Renal cortex interstitium (tissue), 11 donors: ENCODE measurements around the gene GRM8. TPM values are rescaled to one million over a fixed set of nuclear protein-coding genes. Genes with fewer than 3 reads are reported as not detected.
A peak's percentile ranks its signal among the peaks of the same experiment; 100 is the strongest.

Source experiments
- DNase-seq, 11 donors: peaks; one replicate each; pipeline ENCODE4 v3.0.0-alpha.2; 2013; ENCODE audit warnings: low read depth in 9 of 11, low spot score in 4 of 11; ENCODE audit errors: extremely low read depth in 1 of 11
- polyA plus RNA-seq, 3 donors: library from polyadenylated mRNA; unstranded; fragments of 120-200 nt; gene quantifications; one replicate each; pipeline ENCODE4 v1.2.1, GENCODE V29; 2013; ENCODE audit not compliant: insufficient read length in 3 of 3

Gene GRM8
- polyA plus RNA-seq, 3 donors, result 8.1 to 9.4 (median 8.7) TPM

- DNase-seq, result no peak
Measured at GRCh38 chr7:127158659-127159058, 94.1 kb downstream of the GRM8 start.

GRCh38 chr7:127154958-127155357 is 97.8 kb downstream of the GRM8 start:
- DNase-seq, result no peak

GRCh38 chr7:127154101-127154500 is 98.6 kb downstream of the GRM8 start:
- DNase-seq, result no peak

GRCh38 chr7:127153315-127153714 is 99.4 kb downstream of the GRM8 start:
- no peak for DNase-seq

GRCh38 chr7:127152423-127152822 is 100.3 kb downstream of the GRM8 start:
- no peak for DNase-seq

GRCh38 chr7:127151379-127151778 is 101.4 kb downstream of the GRM8 start:
- DNase-seq, result no peak

- DNase-seq, result no peak
Measured at GRCh38 chr7:127150543-127150942, 102.2 kb downstream of the GRM8 start.

- DNase-seq, result no peak
Measured at GRCh38 chr7:127146746-127147536, 105.8 kb downstream of the GRM8 start.

- no peak for DNase-seq
Measured at GRCh38 chr7:127137146-127137545, 115.6 kb downstream of the GRM8 start.

GRCh38 chr7:127135871-127136485 is 116.8 kb downstream of the GRM8 start:
- no peak for DNase-seq

GRCh38 chr7:127123220-127123619 is 129.5 kb downstream of the GRM8 start:
- no peak for DNase-seq

- no peak for DNase-seq
Measured at GRCh38 chr7:127119517-127119916, 133.2 kb downstream of the GRM8 start.

GRCh38 chr7:127114742-127115265 is 137.9 kb downstream of the GRM8 start:
- DNase-seq, result no peak

GRCh38 chr7:127107601-127108007 is 145.1 kb downstream of the GRM8 start:
- peak; percentile 59 to 85 (median 74) for DNase-seq

GRCh38 chr7:127093340-127093739 is 159.4 kb downstream of the GRM8 start:
- no peak for DNase-seq

- DNase-seq, result no peak
Measured at GRCh38 chr7:127091620-127092019, 161.1 kb downstream of the GRM8 start.

GRCh38 chr7:127089146-127089545 is 163.6 kb downstream of the GRM8 start:
- DNase-seq, result no peak

GRCh38 chr7:127081539-127081938 is 171.2 kb downstream of the GRM8 start:
- no peak for DNase-seq

GRCh38 chr7:127080576-127080975 is 172.2 kb downstream of the GRM8 start:
- DNase-seq, result no peak

GRCh38 chr7:127066974-127067373 is 185.8 kb downstream of the GRM8 start:
- peak in 1 of 11 donors; percentile 4 for DNase-seq
